T follicular helper cell (primary cell): ENCODE results near the gene G3BP1.
"Not testable (repeated sequence)": the region's sequence is repeated elsewhere in the genome, so short reads cannot be mapped to it uniquely, and the experiment has no call there.

Source experiments
- DNase-seq: peaks from one replicate; pipeline ENCODE4 v3.0.0-alpha.2; 2020; ENCODE audit warnings: low read depth
- total RNA-seq, 2 experiments: gene quantifications; one replicate each; lab custom pipeline; 2026; lab: John Stamatoyannopoulos, UW

Gene G3BP1
- 397 to 1,102 reads per million in 2 experiments for total RNA-seq

GRCh38 chr5:151771259-151772028 lies at the start of gene G3BP1:
Gene G3BP1 (plus strand): TSS chr5:151771954. CDS start chr5:151786621, 14,667 bp downstream.
- peak; percentile 99 for DNase-seq

- no peak for DNase-seq
Measured at GRCh38 chr5:151722546-151722945, 49.2 kb upstream of the G3BP1 start.

DNA sequence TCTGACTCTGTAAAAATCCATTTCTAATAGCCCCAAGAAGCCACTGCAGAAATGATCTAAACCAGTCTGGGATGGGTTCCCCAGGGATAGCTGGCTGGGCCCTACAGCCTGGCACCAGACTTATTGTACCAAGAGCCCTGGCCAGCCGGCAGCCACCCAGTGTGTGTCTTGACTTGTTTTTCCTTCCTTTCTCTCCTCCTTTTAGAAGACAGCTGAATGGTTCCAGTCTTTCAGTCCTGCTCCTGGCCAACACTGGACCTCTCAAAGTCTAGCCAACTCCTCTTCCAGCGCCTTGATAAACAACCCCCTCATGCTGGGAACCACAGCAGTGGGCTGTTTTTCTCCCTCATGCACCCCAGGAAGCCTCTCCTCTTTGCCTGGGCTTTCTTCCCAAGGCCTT lies 47.4 kb upstream of the G3BP1 start:
- no peak for DNase-seq

GRCh38 chr5:151729597-151729996 lies 42.2 kb upstream of the G3BP1 start:
- not testable (repeated sequence) for DNase-seq

DNA sequence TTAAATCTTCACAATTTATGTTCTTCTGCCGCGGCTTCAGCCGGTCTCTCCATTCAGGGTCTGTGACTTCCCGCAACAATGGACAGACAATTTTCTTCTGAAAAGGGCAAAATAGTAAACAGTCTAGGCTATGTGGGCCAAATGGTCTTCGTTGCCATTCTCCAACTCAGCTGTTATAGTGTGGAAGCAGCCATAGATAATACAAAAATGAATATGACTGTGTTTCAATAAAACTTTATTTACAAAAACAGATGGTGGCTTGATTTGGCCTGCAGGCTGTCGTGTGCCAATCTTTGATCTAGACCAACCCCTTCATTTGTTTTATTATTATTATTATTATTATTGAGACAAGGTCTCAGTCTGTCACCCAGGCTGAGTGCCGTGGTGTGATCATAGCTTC lies 41.4 kb upstream of the G3BP1 start:
- no peak for DNase-seq

DNA sequence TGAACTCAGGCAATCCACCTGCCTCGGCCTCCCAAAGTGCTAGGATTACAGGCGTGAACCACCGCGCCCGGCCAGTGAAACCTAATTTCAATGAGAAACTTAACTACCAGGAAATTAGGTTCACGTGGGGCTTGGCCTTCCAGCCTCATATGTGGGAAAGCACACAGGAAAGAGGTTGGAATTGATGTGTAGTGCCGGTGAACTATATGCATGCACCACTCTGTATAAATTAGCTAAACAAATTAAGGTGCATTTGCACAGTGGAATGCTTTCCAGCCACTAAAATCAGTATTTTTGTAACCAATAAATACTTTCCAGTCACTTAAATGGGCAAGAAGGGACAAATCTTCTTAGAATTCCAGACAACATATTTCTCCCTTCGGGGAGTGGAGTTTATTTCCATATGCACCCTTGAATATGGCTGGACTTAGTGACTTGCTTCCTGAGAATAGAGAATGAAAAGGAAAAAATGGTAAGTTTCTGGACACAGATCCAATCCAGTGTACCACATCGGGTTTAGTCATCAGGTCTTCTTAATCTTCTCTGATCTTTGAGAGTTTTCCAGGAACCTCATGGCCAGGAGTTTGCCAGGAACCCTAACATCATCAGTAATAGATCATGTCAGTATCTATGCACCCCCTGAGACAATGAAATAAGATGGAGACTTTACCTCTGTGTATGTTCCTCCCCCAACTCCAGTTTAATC lies 38.2 kb upstream of the G3BP1 start:
- DNase-seq = no peak

GRCh38 chr5:151734064-151734408 lies 37.7 kb upstream of the G3BP1 start:
- no peak for DNase-seq

DNA sequence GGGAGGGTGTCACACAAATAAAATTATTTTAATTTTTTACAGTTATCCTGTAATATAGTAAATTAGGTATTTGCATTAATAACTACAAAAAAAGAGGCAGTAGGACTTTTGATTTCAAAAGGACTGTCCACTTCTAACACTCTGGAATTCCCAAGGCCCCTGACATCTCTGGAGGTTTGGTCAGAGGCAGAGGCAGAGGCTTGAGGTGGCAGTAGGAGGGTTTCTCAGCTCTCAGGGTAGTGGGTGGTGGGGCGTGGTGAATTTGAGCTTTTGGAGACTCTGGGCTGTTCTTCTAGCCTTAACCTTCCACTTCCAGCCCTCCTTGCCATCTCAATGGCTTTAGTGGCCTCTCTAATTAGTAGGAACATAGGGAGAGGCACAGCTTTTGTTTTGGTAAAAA lies 36.1 kb upstream of the G3BP1 start:
- DNase-seq = no peak

GRCh38 chr5:151737431-151737830 lies 34.3 kb upstream of the G3BP1 start:
- DNase-seq = no peak

GRCh38 chr5:151738125-151738848 lies 33.5 kb upstream of the G3BP1 start:
- DNase-seq = no peak

- DNase-seq = no peak
Measured at GRCh38 chr5:151739395-151739794, 32.4 kb upstream of the G3BP1 start.

DNA sequence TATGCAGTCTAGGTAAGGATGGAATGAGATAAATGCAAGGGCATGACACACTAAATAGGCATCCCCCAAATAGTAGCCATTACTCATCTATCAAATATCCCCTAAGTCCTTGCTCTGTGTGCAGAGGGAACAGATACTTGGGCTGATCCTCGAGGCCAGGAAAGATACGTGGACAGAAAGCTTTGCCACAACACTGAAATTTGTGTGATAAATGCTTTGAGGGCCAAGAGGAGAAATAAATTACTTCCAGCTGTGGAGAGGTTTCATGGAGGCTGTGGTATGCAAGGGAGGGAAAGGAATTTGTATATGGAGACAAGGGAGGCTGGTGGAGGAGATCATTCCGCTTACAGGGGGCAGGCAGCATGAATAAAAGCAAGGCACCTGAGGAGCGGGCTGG lies 31.8 kb upstream of the G3BP1 start:
- DNase-seq = no peak

DNA sequence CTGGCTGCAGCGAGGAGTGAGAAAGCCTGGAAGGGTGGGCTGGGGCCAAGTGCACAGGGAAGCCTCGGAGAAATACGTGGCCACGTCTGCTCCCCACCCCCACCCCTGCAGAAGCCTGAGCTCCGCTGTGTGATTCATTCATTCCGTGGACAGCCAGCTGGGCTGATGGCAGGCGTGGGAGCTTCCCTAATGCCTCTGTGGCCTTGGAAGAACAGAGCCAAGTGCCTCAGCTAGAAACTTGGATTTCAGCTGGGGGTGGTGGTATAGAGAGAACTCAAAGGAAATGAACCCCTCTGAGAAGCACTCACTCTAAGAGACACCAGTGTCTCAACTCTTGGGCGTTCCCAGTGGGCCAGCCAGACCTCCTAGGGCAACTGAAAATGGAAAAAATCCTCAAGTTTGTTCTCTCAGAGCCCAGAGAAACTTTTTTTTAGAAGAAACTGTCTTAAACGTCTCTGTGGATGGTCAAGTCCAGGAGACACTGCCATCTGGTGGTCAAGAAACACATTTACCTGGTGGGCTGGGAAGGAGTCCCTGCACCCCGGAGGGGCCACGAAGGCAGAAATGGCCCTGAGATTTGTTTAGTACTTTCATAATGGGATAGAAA lies 31.3 kb upstream of the G3BP1 start:
- DNase-seq = peak; percentile 18

- DNase-seq = no peak
Measured at GRCh38 chr5:151740958-151741373, 30.8 kb upstream of the G3BP1 start.

DNA sequence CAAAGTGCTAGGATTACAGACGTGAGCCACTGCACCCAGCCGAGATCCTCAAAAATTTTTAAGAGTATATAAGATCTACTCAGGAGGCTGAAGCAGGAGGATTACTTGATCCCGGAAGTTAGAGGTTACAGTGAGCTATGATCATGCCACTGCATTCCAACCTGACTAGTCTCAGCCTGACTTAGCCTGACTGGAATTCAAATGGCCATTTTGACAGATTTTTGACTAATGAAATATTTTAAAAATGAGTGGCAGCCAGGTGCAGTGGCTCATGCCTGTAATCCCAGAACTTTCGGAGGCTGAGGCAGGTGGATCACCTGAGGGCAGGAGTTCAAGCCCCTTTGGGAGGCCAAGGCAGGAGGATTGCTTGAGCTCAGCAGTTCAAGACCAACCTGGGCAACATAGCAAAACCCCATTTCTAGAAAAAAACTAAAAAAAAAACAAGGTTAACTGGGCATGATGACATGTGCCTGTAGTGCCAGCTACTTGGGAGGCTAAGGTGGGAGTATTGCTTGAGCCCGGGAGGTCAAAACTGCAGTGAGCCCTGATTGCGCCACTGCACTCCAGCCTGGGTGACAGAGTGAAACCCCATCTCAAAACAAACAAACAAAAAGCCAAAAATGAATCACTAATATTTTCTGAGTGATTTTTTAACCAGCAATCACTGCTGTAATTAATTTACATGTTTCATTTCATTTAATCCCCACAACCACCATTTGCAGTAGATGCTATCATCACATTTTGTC lies 29.9 kb upstream of the G3BP1 start:
- no peak for DNase-seq

DNA sequence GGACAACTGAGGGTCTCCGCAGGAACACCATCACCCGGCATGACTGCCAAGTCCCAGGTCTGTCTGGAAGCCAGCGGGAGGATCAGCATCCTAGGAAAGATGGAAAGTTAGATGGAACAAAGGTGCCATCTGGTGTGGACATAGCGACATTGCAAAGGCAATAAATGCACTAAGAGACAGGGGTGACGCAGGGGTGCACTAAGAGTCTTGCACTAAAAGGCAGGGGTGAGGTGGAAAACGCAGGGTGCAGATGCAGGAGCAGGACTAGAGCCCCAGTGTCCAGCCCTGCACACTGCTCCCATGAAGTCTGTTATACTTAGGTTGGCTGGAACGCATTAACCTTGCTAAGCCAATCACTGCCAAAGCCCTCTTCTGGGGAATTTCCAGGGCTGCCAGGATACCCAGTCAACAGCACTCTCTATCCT lies 28.9 kb upstream of the G3BP1 start:
- no peak for DNase-seq

DNA sequence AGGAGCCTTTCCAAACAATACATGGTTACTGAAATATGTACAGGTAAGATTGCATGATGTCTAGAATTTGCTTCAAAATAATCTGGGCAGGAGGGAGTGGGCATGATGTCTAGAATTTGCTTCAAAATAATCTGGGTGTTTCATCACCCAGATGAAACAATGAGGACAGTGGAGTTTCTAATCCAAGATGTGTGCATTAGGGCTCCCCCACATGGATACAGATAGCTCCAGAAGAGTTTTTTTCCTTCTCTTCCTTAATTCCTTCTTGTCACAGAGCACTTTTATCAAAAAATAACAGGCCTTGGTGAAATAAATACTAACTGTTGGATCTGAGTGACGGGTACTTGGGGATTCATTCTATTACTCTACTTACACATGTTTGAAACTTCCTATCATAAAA lies 28.2 kb upstream of the G3BP1 start:
- no peak for DNase-seq

- DNase-seq = no peak
Measured at GRCh38 chr5:151745071-151745705, 26.6 kb upstream of the G3BP1 start.

GRCh38 chr5:151750121-151750520 lies 21.6 kb upstream of the G3BP1 start:
- no peak for DNase-seq

DNA sequence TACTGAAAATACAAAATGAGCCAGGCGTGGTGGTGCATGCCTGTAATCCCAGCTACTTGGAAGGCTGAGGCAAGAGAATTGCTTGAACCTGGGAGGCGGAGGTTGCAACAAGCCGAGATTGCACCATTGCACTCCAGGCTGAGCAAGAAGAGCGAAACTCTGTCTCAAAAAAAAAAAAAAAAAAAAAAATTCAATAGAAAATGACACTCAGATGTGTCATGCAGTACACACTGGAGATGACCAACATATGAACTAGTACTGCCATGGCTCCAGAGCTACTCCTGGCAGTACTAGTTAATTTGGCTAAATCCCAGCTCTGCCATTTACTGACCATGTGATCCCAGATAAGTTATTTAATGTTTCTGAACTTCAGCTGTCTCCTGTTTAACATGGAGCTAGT lies 20.7 kb upstream of the G3BP1 start:
- no peak for DNase-seq

DNA sequence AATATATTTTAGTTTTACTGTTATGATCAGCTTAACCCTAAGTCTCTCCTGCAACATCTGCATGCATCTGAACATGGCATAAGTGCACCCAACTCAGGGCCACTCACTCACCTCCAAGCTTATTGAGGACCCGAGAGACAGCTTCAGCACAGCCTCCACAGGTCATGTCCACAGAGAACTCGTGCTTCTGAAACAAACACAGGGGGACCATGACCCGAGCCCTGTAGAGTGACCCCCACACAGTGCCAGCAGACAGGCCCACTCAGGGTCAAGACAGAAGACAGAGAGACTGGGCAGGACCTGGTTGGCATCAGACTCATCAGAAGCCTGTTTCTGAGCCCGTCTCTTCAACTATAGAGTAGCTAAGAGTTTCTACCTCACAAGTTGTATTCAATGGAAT lies 20.2 kb upstream of the G3BP1 start:
- DNase-seq = no peak
